ENCODE measurements around the gene IL1RAP.

The IL1RAP gene

GRCh38 chr3:190591080-190591479 lies 77.2 kb downstream of the IL1RAP start:
- Histone ChIP-seq H3K4me3 (replicated peaks; ENCODE audit: insufficient read depth, low read length) (no peak overlapping the region), H3K27me3 (ENCODE audit: insufficient read depth, poor library complexity, severe bottlenecking) (no peaks in the 10 kb centered on the region), H3K27ac (replicated peaks) (no peak overlapping the region)
- TF ChIP-seq REST (IDR thresholded peaks at IDR 0.05; ENCODE audit: insufficient replicate concordance, low read depth) (no peak), SPI1 (IDR thresholded peaks at IDR 0.05; ENCODE audit: borderline replicate concordance, low read depth) (no peak), GABPA (IDR thresholded peaks at IDR 0.05; ENCODE audit: low read depth) (no peak), POLR2AphosphoS5 (IDR thresholded peaks at IDR 0.05; ENCODE audit: low read depth) (no peak), CTCF (IDR thresholded peaks at IDR 0.05; ENCODE audit: insufficient read depth, low read length) (no peak)
- no peak for DNase-seq (ENCODE audit: low read depth in 1 of 2, low spot score in 1 of 2)

- no peak overlapping the region for H3K27ac ChIP-seq (replicated peaks)
- no peaks in the 10 kb centered on the region for H3K27me3 ChIP-seq (ENCODE audit: insufficient read depth, poor library complexity, severe bottlenecking)
- H3K4me3 ChIP-seq (replicated peaks; ENCODE audit: insufficient read depth, low read length): no peak overlapping the region
- no peak for DNase-seq (ENCODE audit: low read depth in 1 of 2, low spot score in 1 of 2)
- TF ChIP-seq GABPA (IDR thresholded peaks at IDR 0.05; ENCODE audit: low read depth): no peak
- no peak for TF ChIP-seq REST (IDR thresholded peaks at IDR 0.05; ENCODE audit: insufficient replicate concordance, low read depth)
- no peak for TF ChIP-seq CTCF (IDR thresholded peaks at IDR 0.05; ENCODE audit: insufficient read depth, low read length)
- no peak for TF ChIP-seq SPI1 (IDR thresholded peaks at IDR 0.05; ENCODE audit: borderline replicate concordance, low read depth)
- TF ChIP-seq POLR2AphosphoS5 (IDR thresholded peaks at IDR 0.05; ENCODE audit: low read depth): no peak
Measured at GRCh38 chr3:190593075-190593474, 79.2 kb downstream of the IL1RAP start.

- no peaks in the 10 kb centered on the region for H3K27me3 ChIP-seq (ENCODE audit: insufficient read depth, poor library complexity, severe bottlenecking)
- TF ChIP-seq SPI1 (IDR thresholded peaks at IDR 0.05; ENCODE audit: borderline replicate concordance, low read depth) (no peak), GABPA (IDR thresholded peaks at IDR 0.05; ENCODE audit: low read depth) (no peak), REST (IDR thresholded peaks at IDR 0.05; ENCODE audit: insufficient replicate concordance, low read depth) (no peak), CTCF (IDR thresholded peaks at IDR 0.05; ENCODE audit: insufficient read depth, low read length) (no peak), POLR2AphosphoS5 (IDR thresholded peaks at IDR 0.05; ENCODE audit: low read depth) (no peak)
- H3K4me3 ChIP-seq (replicated peaks; ENCODE audit: insufficient read depth, low read length): no peak overlapping the region
- H3K27ac ChIP-seq (replicated peaks): no peak overlapping the region
- no peak for DNase-seq (ENCODE audit: low read depth in 1 of 2, low spot score in 1 of 2)
Measured at GRCh38 chr3:190594171-190594570, 80.3 kb downstream of the IL1RAP start.
